GM18951 (cell line): ENCODE data around the gene ABHD1.
"Not testable (repeated sequence)": the region's sequence is repeated elsewhere in the genome, so short reads cannot be mapped to it uniquely, and the experiment has no call there.

ENCODE experiments used
- POLR2A ChIP-seq: IDR thresholded peaks from 4 replicates; pipeline ENCODE4 v1.6.1; 2011; ENCODE audit warnings: mild to moderate bottlenecking; ENCODE audit not compliant: insufficient read length, insufficient read depth; ENCODE audit errors: extremely low read depth
- in situ Hi-C: fragments of 300-500 bp; cut with MboI; formaldehyde crosslinking; loops from one replicate; pipeline ENCODE4 v1.12.0; 2022; ENCODE audit warnings: low sequenced_read_pairs, mixed read lengths, inconsistent platforms; ENCODE audit not compliant: unreplicated experiment

ABHD1 gene

GRCh38 chr2:27108221-27108620 lies 15.4 kb upstream of the ABHD1 start:
- TF ChIP-seq POLR2A: no peak
- in situ Hi-C loops: loop anchor here (10.0 kb wide), 1 partner anchor 177 kb away; the partner anchor contains the start of gene TRIM54

DNA sequence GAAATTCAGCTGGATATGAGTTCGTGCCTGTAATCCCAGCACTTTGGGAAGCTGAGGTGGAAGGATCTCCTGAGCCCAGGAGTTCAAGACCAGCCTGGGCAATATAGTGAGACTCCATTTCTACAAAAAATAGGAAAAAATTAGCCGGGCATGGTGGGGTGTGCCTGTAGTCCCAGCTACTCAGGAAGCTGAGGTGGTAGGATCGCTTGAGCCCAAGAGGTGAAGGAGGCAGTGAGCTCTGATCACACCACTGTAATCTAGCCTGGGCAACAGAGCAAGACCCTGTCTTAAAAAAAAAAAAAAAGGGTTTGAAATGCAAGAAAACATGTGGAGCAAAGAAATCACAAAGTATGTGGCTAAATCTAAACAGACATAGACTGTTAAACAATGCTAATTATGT lies 14.5 kb upstream of the ABHD1 start:
- in situ Hi-C loops: loop anchor here (10.0 kb wide), 1 partner anchor 176 kb away; the partner anchor contains the start of gene TRIM54
- TF ChIP-seq POLR2A: no peak

DNA sequence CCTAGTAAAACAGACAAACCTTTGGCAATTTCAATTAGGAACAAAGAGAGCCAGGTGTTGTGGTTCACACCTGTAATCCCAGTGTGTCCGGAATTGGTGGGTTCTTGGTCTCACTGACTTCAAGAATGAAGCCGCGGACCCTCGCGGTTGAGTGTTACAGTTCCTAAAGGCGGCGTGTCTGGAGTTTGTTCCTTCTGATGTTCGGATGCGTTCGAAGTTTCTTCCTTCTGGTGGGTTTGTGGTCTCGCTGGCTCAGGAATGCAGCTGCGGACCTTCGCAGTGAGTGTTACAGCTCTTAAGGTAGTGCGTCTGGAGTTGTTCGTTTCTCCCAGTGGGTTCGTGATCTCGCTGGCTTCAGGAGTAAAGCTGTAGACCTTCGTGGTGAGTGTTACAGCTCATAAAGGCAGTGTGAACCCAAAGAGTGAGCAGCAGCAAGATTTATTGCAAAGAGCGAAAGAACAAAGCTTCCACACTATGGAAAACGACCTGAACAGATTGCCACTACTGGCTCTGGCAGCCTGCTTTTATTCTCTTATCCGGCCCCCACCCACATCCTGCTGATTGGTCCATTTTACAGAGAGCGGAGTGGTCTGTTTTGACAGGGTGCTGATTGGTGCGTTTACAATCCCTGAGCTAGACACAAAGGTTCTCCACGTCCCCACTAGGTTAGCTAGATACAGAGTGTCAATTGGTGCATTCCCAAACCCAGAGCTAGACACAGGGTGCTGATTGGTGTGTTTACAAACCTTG lies 12.8 kb upstream of the ABHD1 start:
- in situ Hi-C loops: not testable (repeated sequence)

- in situ Hi-C loops: not testable (repeated sequence)
Observed at GRCh38 chr2:27111392-27112078, 12.1 kb upstream of the ABHD1 start.

DNA sequence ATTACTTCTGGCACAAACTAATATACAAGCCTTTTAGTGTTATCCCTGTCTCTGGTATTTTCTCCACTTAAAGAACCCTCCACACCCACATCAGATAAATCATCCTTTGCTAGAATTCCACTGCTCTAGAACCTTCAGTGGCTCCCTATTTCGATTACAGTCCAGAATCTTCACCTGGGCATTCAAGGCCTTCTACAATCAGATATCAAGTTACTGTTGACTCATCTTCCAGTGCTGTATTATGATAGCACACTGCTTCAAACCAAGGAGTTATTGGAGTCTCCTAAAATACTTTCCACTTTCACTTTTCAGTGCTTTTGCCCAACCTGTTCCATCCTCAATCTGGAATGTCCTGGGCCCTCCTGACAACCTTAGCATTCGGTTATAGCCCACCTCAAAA lies 8.1 kb upstream of the ABHD1 start:
- in situ Hi-C loops: no loop called here
- no peak for TF ChIP-seq POLR2A

GRCh38 chr2:27117995-27118524 lies 5.6 kb upstream of the ABHD1 start:
- in situ Hi-C loops: no loop called here
- TF ChIP-seq POLR2A: no peak

- TF ChIP-seq POLR2A: no peak
- in situ Hi-C loops: no loop called here
Observed at GRCh38 chr2:27118525-27119329, 4.9 kb upstream of the ABHD1 start, which contains the start of gene CGREF1. CGREF1 (minus strand) TSS chr2:27119128; CDS start chr2:27104366, 14,762 bp downstream.

GRCh38 chr2:27119330-27119670 lies 4.3 kb upstream of the ABHD1 start:
- in situ Hi-C loops: not testable (repeated sequence)

DNA sequence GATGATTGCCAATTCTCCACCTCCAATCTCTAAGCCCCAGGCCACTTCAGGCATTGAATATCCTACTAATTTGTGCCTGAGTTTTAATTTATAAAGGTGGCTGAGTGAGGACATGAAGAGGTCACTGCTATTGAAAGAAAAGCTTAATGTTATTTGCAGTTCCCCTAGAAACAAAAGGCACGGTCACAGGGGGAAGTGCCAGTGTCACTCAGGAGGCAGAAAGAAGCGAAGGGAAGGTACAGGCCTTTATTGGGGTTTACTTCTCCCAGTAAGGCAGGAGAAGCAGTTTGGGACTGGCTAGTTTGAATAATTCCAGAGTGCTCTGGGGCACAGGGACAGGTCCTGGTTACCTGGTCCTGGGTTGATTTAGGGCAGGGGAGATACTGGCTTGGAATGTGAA lies 1.7 kb upstream of the ABHD1 start:
- in situ Hi-C loops: no loop called here
- TF ChIP-seq POLR2A: no peak

- in situ Hi-C loops: no loop called here
- no peak for TF ChIP-seq POLR2A
Observed at GRCh38 chr2:27122791-27123190, 824 bp upstream of the ABHD1 start.

DNA sequence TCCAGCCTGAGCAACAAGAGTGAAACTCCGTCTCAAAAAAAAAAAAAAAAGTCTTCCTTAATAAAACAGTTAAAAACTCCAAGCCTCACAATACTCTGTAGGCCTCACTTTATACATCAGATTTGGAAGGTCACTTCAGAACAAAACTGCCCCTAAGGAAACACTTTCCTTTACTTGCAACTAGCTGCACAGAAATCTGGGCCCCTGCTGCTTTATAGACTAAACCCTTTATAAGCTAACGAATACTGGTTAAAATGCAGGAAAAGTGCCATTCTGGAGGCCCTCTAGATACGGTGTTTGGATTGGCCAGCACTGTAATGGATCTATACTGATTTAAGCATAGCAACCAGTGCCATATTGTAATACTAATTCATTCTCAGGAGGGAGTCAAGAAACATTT lies 1.5 kb downstream of the ABHD1 start:
- in situ Hi-C loops: no loop called here
- no peak for TF ChIP-seq POLR2A

GRCh38 chr2:27126252-27126710 lies 2.7 kb downstream of the ABHD1 start:
- no peak for TF ChIP-seq POLR2A
- in situ Hi-C loops: no loop called here

- in situ Hi-C loops: no loop called here
- no peak for TF ChIP-seq POLR2A
Observed at GRCh38 chr2:27127883-27128667, 4.5 kb downstream of the ABHD1 start.
